Hepatocyte (in vitro differentiated cells): Measurements from ENCODE around the gene PLXNA2.

ENCODE experiments used
- EZH2 ChIP-seq: fragments of 200-600 bp; sonication (generic); IDR thresholded peaks from 2 replicates; pipeline ENCODE4 v1.6.1; 2016; ENCODE audit warnings: antibody characterized with exemption, mild to moderate bottlenecking, borderline replicate concordance
- EZH2phosphoT487 ChIP-seq: fragments of 200-600 bp; sonication (generic); IDR thresholded peaks from one replicate; pipeline ENCODE4 v1.6.1; 2018; ENCODE audit warnings: antibody characterized with exemption, mild to moderate bottlenecking, low read depth, moderate library complexity; ENCODE audit not compliant: unreplicated experiment, severe bottlenecking
- TF ChIP-seq, protein P1 (sequence below): fragments of 200-600 bp; sonication (generic); IDR thresholded peaks from 2 replicates; pipeline ENCODE4 v1.5.1; 2016; ENCODE audit warnings: antibody characterized with exemption, mild to moderate bottlenecking; ENCODE audit not compliant: poor library complexity

GRCh38 chr1:208161005-208161404 is 83.2 kb downstream of the PLXNA2 start:
- TF ChIP-seq, protein P1, sequence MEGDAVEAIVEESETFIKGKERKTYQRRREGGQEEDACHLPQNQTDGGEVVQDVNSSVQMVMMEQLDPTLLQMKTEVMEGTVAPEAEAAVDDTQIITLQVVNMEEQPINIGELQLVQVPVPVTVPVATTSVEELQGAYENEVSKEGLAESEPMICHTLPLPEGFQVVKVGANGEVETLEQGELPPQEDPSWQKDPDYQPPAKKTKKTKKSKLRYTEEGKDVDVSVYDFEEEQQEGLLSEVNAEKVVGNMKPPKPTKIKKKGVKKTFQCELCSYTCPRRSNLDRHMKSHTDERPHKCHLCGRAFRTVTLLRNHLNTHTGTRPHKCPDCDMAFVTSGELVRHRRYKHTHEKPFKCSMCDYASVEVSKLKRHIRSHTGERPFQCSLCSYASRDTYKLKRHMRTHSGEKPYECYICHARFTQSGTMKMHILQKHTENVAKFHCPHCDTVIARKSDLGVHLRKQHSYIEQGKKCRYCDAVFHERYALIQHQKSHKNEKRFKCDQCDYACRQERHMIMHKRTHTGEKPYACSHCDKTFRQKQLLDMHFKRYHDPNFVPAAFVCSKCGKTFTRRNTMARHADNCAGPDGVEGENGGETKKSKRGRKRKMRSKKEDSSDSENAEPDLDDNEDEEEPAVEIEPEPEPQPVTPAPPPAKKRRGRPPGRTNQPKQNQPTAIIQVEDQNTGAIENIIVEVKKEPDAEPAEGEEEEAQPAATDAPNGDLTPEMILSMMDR, result no peak
- no peak for TF ChIP-seq EZH2
- no peak for TF ChIP-seq EZH2phosphoT487
